Measurements from ENCODE around the gene RPS21. TPM values are rescaled to one million over a fixed set of nuclear protein-coding genes. Genes with fewer than 3 reads are reported as not detected.

The RPS21 gene
- total and polyA plus RNA-seq, 4 donors: 222 to 4,827 (median 2,651) TPM

GRCh38 chr20:62429455-62430310 lies 42.8 kb downstream of the RPS21 start:
- Histone ChIP-seq H3K27ac (ENCODE audit: low read depth in 1 of 2, low read length in 1 of 2) (no peak overlapping the region), H3K4me3 (no peak overlapping the region), H3K4me1 (ENCODE audit: control insufficient read depth in 5 of 5, insufficient read depth in 5 of 5, low read length in 5 of 5) (peaks cover 0 to 62% (median 20%) of the 10 kb centered on the region in 5 donors), H3K36me3 (ENCODE audit: control insufficient read depth in 4 of 4, insufficient read depth in 4 of 4, low read length in 4 of 4) (no peaks in the 10 kb centered on the region), H3K27me3 (ENCODE audit: control insufficient read depth in 3 of 3, insufficient read depth in 3 of 3, low read length in 2 of 3) (no peaks in the 10 kb centered on the region), H3K9me3 (ENCODE audit: control insufficient read depth in 4 of 4, insufficient read depth in 3 of 4, low read length in 3 of 4) (peaks cover 0 to 2% (median 0%) of the 10 kb centered on the region in 4 donors), H3K9ac (ENCODE audit: insufficient read depth in 1 of 2, low read length in 2 of 2) (no peak overlapping the region)
- TF ChIP-seq CTCF (IDR thresholded peaks at IDR 0.05; ENCODE audit: control extremely low read depth, extremely low read depth): no peak
- no peak for DNase-seq
- whole genome bisulfite sequencing, 2 donors: 82 to 85% methylated on average over 23 of the region's 23 CpGs
- no peak for ATAC-seq (ENCODE audit: insufficient read depth, low FRiP score)

GRCh38 chr20:62430311-62430853 lies 43.5 kb downstream of the RPS21 start:
- TF ChIP-seq CTCF (IDR thresholded peaks at IDR 0.05; ENCODE audit: control extremely low read depth, extremely low read depth): no peak
- no peaks in the 10 kb centered on the region for H3K27me3 ChIP-seq (ENCODE audit: control insufficient read depth in 3 of 3, insufficient read depth in 3 of 3, low read length in 2 of 3)
- no peak overlapping the region for H3K4me3 ChIP-seq
- 58 to 78% methylated on average over 10 of the region's 10 CpGs for WGBS, 2 donors
- H3K9ac ChIP-seq (ENCODE audit: insufficient read depth in 1 of 2, low read length in 2 of 2): no peak overlapping the region
- no peaks in the 10 kb centered on the region for H3K36me3 ChIP-seq (ENCODE audit: control insufficient read depth in 4 of 4, insufficient read depth in 4 of 4, low read length in 4 of 4)
- no peak overlapping the region for H3K27ac ChIP-seq (ENCODE audit: low read depth in 1 of 2, low read length in 1 of 2)
- ATAC-seq (ENCODE audit: insufficient read depth, low FRiP score) (no peak), DNase-seq (no peak)
- H3K4me1 ChIP-seq (ENCODE audit: control insufficient read depth in 5 of 5, insufficient read depth in 5 of 5, low read length in 5 of 5): peaks cover 0 to 67% (median 27%) of the 10 kb centered on the region in 5 donors
- peaks cover 0 to 2% (median 0%) of the 10 kb centered on the region in 4 donors for H3K9me3 ChIP-seq (ENCODE audit: control insufficient read depth in 4 of 4, insufficient read depth in 3 of 4, low read length in 3 of 4)

- H3K36me3 ChIP-seq (ENCODE audit: control insufficient read depth in 4 of 4, insufficient read depth in 4 of 4, low read length in 4 of 4): no peaks in the 10 kb centered on the region
- no peak for TF ChIP-seq CTCF (IDR thresholded peaks at IDR 0.05; ENCODE audit: control extremely low read depth, extremely low read depth)
- H3K4me1 ChIP-seq (ENCODE audit: control insufficient read depth in 5 of 5, insufficient read depth in 5 of 5, low read length in 5 of 5): peaks cover 0 to 73% (median 33%) of the 10 kb centered on the region in 5 donors
- no peaks in the 10 kb centered on the region for H3K27me3 ChIP-seq (ENCODE audit: control insufficient read depth in 3 of 3, insufficient read depth in 3 of 3, low read length in 2 of 3)
- no peak overlapping the region for H3K4me3 ChIP-seq
- peaks cover 0 to 2% (median 0%) of the 10 kb centered on the region in 4 donors for H3K9me3 ChIP-seq (ENCODE audit: control insufficient read depth in 4 of 4, insufficient read depth in 3 of 4, low read length in 3 of 4)
- H3K9ac ChIP-seq (ENCODE audit: insufficient read depth in 1 of 2, low read length in 2 of 2): no peak overlapping the region
- ATAC-seq (ENCODE audit: insufficient read depth, low FRiP score) (no peak), DNase-seq (peak in 1 of 3 donors; percentile 55)
- 57 to 74% methylated on average over 23 of the region's 23 CpGs for WGBS, 2 donors
- no peak overlapping the region for H3K27ac ChIP-seq (ENCODE audit: low read depth in 1 of 2, low read length in 1 of 2)
Measured at GRCh38 chr20:62430866-62431447, 44.1 kb downstream of the RPS21 start.
